ENCODE measurements around the gene STIMATE.

STIMATE gene

GRCh38 chr3:52792413-52792812 is 104.9 kb downstream of the STIMATE start:
- DNase-seq (ENCODE audit: low read depth): no peak
- TF ChIP-seq CTCF (IDR thresholded peaks at IDR 0.05; ENCODE audit: control insufficient read depth, extremely low read depth, insufficient read depth): no peak
- H3K4me3 ChIP-seq (ENCODE audit: low read depth, low read length): no peak overlapping the region

GRCh38 chr3:52791928-52792327 is 105.4 kb downstream of the STIMATE start:
- no peak overlapping the region for H3K4me3 ChIP-seq (ENCODE audit: low read depth, low read length)
- no peak for TF ChIP-seq CTCF (IDR thresholded peaks at IDR 0.05; ENCODE audit: control insufficient read depth, extremely low read depth, insufficient read depth)
- DNase-seq (ENCODE audit: low read depth): no peak

GRCh38 chr3:52791366-52791765 is 106.0 kb downstream of the STIMATE start:
- no peak overlapping the region for H3K4me3 ChIP-seq (ENCODE audit: low read depth, low read length)
- no peak for TF ChIP-seq CTCF (IDR thresholded peaks at IDR 0.05; ENCODE audit: control insufficient read depth, extremely low read depth, insufficient read depth)
- DNase-seq (ENCODE audit: low read depth): no peak

- no peak for TF ChIP-seq CTCF (IDR thresholded peaks at IDR 0.05; ENCODE audit: control insufficient read depth, extremely low read depth, insufficient read depth)
- no peak overlapping the region for H3K4me3 ChIP-seq (ENCODE audit: low read depth, low read length)
- DNase-seq (ENCODE audit: low read depth): no peak
These were observed 106.6 kb downstream of the STIMATE start for GRCh38 chr3:52790741-52791140.

DNA sequence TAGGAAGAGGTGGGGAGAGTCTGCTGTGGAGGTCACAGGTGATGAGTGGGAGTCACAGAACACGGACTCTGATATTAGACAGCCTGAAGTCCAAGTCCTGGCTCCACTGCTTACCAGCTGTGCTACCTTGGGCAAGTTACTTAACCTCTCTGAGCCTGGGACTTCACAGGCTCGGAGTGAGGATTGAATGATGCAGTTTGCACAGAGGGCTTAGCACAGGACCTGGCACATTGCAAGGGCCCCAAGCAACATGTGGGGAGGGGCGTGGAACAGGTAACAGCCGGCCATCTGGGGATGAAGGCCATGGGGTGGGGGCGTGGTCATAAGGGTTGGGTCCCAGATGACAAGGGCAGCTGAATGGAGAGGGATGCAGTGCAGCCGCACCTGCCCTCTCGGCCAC is 107.0 kb downstream of the STIMATE start:
- DNase-seq (ENCODE audit: low read depth): no peak
- no peak for TF ChIP-seq CTCF (IDR thresholded peaks at IDR 0.05; ENCODE audit: control insufficient read depth, extremely low read depth, insufficient read depth)
- no peak overlapping the region for H3K4me3 ChIP-seq (ENCODE audit: low read depth, low read length)

DNA sequence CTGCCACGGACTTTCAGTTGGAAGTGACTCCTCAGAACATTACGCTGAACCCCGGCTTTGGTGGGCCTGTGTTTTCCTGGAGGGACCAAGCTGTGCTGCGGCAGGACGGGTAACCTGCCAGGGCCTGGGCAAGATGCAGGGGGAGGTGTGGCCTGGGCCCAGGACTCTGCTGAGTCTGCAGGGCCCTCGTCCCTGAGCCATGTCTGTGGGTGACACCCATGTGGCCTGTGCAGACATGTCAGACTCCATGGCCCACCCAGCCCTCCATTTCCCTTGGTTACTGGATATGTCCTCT is 107.7 kb downstream of the STIMATE start:
- TF ChIP-seq CTCF (IDR thresholded peaks at IDR 0.05; ENCODE audit: control insufficient read depth, extremely low read depth, insufficient read depth): no peak
- H3K4me3 ChIP-seq (ENCODE audit: low read depth, low read length): no peak overlapping the region
- DNase-seq (ENCODE audit: low read depth): no peak

GRCh38 chr3:52788890-52789745 is 108.2 kb downstream of the STIMATE start:
- no peak for TF ChIP-seq CTCF (IDR thresholded peaks at IDR 0.05; ENCODE audit: control insufficient read depth, extremely low read depth, insufficient read depth)
- no peak for DNase-seq (ENCODE audit: low read depth)
- H3K4me3 ChIP-seq (ENCODE audit: low read depth, low read length): no peak overlapping the region
